OCI-LY7 (cell line): ENCODE results near the gene HERC3.

Source experiments
- EZH2phosphoT487 ChIP-seq: fragments of 200-600 bp; sonication (generic); IDR thresholded peaks from 2 replicates; pipeline ENCODE4 v1.6.1; 2018; ENCODE audit warnings: low read depth, borderline replicate concordance, mild to moderate bottlenecking, mixed run types, antibody characterized with exemption, low read length, moderate library complexity, mixed read lengths
- TF ChIP-seq, protein P1 (sequence below): fragments of 200-600 bp; sonication (generic); conservative IDR thresholded peaks from 2 replicates; pipeline ENCODE4 v1.5.1; 2014; ENCODE audit warnings: mild to moderate bottlenecking, antibody characterized with exemption, low read length, moderate library complexity, mixed read lengths

DNA sequence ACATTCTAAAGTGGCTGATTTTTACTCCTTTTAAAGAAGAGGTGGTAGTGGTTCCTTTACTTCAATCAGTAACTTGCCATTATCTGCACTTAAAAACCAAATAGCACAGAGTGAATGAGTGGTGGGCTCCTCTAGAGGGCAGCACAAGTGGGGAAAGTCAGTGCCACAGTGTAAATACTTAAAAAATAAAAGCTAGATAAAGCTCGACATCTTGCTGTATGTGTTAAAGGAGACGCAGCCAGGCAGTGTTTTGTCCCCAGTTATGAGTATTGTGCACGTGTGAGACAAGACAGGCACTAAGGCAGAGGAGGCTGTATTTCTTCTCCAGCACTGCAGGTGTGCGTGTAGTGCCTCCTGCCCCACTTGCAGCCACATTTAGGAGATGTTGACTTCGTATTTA lies 80.7 kb downstream of the HERC3 start:
- TF ChIP-seq, protein P1, sequence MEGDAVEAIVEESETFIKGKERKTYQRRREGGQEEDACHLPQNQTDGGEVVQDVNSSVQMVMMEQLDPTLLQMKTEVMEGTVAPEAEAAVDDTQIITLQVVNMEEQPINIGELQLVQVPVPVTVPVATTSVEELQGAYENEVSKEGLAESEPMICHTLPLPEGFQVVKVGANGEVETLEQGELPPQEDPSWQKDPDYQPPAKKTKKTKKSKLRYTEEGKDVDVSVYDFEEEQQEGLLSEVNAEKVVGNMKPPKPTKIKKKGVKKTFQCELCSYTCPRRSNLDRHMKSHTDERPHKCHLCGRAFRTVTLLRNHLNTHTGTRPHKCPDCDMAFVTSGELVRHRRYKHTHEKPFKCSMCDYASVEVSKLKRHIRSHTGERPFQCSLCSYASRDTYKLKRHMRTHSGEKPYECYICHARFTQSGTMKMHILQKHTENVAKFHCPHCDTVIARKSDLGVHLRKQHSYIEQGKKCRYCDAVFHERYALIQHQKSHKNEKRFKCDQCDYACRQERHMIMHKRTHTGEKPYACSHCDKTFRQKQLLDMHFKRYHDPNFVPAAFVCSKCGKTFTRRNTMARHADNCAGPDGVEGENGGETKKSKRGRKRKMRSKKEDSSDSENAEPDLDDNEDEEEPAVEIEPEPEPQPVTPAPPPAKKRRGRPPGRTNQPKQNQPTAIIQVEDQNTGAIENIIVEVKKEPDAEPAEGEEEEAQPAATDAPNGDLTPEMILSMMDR = peak; percentile 83
- no peak for TF ChIP-seq EZH2phosphoT487
